ENCODE measurements around the gene KLHL29.

Gene KLHL29

DNA sequence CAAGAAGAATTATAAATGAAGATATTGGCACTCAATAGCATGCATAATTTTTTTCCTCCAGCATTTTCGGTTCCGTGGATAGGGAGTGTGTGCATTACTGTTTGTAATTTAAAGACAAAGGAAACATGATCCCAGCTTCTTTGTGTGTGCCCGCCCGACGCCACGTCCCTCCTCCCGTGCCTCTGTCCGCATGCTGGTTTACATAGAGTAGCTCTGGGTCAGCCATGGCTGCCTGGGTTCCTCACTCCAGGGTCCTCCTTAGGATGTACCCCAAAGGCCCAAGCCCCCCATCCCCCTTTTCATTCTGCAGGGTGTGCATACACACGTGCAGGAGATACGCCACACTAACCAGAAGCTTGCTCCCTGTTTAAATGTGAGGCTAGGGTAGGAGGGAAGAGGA, 214.7 kb downstream of the KLHL29 start:
- DNase-seq, result no peak

DNA sequence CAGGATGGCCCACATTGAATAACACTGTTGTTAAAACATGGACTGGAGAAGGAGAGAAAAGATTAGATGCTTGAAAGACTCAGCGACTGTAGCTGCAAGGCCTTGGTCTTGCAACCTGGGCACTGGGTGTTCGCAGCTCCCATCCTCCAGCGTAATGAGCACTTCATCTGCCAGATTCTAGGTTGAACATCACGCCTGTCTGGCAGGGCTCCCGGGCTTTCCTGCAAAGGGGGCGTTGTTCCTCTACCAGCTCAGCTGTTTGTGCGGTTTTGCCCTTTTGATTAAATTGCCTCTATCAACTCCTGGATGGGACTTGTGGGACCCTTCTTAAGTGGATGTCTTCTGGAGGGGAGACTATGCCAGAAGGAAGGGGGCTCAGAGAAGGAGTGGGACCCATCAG, 215.4 kb downstream of the KLHL29 start:
- no peak for DNase-seq

DNA sequence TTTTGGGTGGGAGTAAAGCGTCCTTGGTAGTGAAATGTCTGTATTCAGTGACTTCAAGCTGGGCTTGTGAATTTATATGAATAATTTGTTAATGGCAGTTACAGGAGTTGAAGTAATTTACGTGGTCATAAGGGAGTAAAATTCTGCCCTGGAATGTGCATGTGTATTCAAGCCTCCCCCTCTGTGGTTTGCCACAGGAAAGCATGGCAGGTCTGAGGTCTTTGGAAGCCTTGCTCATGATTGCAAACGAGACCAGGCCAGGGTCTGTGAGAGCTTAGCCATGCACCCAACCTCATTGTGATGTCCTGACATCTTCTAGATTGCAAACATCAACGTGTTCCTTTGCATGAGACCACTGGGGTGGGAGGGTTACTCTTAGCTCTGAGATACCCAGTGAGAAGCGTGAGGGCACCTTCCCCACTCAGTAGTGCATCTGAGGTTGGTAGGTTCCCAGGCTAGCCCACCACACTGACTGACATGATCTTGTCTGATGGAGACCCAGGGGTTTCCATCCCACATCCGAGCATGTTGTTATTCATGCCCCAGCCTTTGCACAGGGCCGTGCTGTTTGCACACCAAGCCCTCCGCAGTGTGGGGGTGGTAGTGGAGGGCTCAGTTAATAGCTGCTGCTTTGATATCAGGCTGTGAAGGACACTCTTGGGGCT, 216.5 kb downstream of the KLHL29 start:
- DNase-seq, result no peak

DNA sequence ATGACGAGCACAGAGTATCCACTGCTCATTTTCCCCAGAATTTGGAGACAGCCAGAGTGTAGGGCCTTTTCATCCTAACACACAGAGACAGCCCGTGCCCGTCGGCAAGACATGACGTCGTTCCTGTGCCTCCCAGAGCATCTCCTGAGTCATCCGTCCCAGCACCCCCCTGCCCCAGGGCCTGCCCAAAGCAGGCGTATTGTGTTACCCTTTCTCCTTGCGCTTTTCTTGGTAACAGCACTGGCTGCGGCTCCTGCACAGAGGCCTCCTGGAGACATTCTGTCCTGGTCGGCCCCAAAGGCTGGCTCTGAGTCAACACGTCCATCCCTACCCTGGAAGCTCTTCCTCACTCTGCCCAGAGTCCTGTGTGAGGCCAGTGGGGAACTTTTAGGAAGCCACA, 217.1 kb downstream of the KLHL29 start:
- DNase-seq, result no peak

DNA sequence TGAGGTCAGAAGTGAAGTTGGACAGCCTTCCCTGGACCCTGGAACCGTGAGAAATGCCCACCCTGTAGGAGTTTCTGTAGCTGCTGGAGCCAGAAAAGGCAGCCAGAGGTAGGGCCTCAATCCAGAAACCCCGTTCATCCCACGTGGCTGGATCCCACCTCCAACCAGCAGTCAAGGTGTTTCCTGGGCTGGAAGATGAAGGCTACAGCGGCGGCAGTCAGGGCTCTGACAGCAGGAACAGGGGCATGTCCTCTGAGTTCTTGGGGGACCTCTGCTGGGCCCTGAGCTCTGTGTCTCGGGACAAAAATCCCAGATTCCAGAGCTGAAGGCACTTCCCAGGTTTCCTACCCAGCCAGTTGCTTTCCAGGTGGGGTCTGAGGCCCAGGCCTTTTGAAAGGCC, 218.2 kb downstream of the KLHL29 start:
- DNase-seq, result no peak

DNA sequence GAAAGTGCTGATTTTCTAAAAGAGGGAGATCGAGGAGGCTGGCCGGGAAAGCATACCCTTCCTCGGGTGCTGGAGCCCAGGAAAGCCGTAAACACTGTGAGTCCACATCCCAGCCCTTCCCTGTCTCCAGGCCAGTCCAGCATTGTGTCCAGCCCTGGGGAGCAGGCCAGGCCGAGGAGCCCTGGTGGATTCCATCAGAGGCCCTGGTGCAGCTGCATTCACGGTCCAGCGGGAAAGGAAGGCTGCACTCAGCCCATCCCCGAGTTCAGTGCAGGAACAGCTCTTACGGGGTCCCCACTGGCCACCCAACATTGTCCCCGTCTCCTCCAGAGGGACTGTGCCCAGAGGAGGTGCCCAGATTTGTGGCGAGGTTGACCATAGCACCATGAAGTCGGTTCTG, 218.6 kb downstream of the KLHL29 start:
- no peak for DNase-seq

DNA sequence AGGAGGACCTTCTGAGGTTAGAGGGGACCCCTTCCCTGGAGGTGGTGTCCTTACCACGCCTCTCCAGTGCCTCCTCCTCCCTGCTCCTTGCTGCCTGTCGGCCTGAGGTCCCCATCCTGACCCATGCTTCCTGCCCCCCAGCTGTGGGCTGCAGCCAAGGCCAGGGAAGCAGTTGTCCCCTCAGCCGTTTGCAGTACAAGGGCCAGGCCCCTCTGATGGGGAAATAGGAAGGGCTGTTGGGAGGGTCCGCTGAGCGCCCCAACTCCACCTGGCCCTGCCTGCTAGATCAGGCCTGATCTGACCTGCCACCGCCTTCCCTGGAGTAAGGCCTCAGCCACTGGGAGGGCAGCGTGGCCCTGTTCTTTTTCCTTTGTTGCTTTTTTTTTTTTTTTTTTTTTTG, 219.8 kb downstream of the KLHL29 start:
- no peak for DNase-seq

DNA sequence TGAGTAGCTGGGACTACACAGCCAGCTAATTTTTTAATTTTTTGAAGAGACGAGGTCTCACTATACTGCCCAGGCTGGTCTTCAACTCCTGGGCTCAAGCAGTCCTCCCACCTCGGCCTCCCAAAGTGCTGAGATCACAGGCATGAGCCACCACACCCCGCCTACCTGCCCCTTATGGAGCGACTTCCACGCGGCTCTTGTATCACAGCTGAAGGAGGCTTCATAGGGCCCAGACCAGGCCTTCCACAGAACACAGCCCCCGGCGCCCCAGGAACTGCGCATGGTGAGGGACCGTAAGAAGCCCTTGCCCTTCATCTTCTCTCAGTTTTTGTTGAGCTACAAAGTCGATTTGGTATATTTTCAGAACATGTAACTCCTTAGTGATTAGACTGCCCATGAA, 220.3 kb downstream of the KLHL29 start:
- DNase-seq, result no peak

DNA sequence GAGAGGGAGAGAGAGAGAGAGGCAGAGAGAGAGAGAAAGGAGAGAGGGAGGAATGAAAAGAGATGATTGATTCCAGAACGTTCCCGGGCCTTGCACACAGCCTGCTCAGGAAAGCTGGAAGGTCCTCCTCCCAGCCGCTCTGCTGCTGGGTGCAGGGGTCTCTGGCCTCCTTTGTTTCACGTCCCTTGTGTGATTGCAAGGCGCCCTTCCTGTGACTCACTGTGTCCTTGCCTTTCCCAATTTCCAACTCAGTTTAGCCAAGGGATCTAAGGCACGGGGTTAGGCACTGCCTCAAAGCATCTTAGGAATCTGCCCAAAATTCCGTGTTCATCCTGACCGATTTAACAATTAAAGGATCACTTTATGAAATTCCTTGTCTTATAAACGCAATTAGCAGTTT, 221.2 kb downstream of the KLHL29 start:
- no peak for DNase-seq

DNA sequence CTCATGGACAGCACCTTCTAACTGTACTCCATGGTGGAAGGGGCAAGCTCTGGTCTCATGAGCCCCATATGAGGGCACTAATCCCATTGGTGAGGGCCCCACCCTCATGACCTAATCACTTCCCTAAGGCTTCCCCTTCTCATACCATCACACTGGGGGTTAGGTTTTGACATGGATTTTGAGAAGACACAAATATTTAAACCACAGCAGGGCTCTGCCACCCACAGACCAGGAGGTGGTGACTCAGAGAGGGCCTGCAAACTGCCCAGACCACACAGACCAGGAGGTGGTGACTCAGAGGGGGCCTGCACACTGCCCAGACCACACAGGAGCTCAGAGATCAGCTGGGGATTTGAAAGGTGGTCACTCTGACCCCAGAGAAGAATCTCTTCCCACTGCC, 222.0 kb downstream of the KLHL29 start:
- DNase-seq, result peak; percentile 4

DNA sequence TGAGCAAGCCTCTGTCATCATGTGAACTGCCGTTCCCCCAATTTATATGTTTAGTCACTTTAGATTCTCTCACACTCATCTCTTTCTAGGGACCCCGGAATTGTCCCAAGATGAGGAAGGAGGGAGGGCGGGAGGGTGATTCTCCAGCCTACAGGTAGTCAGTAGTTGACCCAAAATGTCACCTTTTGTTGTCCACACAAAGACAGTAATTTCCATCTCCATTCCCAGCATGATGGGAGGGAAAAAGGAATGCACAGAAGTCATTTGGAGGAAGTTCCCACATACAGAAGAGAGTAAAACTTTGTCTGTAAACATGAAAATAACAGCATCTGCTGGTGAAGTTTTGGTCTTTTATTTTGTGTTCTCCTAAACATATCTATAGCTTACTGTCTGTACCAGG, 222.9 kb downstream of the KLHL29 start:
- no peak for DNase-seq

DNA sequence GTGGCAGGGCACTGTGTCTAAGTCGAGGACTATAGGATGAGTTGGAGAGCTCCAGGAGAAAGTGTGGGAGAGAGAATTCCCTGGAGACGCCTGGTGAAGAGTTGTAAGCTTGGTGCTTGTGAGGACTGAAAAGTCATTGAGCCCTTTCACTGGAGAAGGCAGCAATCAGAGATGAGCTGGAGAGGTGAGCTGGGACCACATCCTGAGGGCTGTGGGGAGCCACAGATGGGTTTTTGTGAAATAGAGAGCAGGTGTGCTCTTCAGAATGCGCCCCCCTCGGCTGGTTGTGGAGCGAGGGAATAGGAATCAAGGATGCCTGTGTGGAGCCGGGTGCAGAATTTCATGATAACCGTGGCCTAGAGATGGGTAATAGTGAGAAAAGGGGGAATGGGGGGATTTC, 224.3 kb downstream of the KLHL29 start:
- no peak for DNase-seq

DNA sequence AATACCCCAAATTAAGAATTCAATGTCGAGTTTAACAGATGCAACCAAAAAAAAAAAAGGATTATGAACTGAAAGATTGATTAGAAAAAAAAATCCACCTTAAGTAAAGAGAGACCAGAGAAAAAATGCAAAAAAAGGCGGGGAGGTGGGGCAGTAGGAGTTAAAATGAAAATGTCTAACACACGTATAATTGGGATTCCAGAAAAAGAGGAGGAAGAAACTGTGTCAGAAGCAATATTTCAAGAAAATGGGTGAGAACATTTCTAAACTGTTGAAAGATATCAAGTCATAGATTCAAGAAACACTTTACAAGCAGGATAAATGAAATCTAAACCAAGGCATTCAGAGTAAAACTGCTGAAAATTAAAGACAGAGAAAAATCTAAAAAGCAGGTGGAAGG, 226.9 kb downstream of the KLHL29 start:
- DNase-seq, result no peak

DNA sequence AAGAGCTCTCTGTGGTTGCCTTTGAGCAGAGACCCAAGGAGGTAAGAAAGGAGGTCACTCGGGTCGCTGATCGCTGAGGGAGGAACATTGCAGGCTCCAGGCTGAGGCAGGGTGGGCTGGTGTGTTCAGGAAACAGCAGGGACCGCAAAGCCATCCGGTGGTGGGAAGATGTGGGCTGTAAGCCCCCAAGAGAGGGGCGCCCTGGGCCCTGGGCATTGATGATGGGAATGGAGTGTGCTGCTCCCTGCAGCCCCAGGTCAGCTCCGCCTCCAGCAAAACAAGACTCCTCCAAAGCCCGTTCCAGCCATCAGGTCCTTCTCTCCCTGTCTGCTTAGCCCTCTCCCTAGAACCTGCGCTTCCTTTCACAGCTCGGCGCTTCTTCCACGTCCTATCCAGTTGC, 229.7 kb downstream of the KLHL29 start:
- DNase-seq, result no peak

DNA sequence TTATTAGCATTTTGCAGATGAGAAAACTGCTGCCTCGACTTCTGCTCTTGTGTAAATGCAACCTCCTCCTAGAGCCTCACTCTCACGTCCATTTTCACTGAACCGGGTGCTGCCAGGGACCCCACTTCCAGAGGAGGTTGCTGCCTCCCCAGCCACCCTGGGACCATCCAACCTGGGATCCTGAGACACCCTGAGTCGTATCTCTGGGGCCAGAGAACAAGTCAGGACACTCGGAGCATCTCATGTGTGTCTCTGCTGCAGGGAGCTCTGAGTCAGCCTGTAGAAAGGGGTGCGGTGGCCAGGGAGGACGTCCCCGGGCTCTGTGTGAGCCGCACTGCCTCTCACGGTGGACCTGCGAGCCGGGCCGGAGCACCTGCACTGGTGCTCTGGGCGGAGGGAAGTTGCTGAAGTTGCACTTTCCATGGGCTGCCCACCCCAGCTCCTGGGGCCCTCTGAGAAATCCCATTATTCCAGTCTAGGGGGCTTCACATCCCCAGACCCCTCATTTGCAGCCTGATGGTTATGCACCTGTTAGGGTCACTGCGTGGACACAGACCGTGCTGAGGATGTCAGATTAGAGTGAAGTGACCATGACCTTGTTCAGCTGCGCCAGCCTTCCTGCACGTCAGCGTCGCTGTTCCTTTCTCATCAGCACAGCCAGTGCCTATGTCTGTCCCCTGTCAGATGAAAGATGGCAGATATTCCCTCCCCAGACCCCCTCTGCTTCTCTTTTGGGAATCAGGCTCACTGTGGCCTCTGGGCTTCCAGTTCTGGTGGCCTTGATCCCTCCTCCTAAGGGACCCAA, 230.4 kb downstream of the KLHL29 start:
- DNase-seq, result no peak

DNA sequence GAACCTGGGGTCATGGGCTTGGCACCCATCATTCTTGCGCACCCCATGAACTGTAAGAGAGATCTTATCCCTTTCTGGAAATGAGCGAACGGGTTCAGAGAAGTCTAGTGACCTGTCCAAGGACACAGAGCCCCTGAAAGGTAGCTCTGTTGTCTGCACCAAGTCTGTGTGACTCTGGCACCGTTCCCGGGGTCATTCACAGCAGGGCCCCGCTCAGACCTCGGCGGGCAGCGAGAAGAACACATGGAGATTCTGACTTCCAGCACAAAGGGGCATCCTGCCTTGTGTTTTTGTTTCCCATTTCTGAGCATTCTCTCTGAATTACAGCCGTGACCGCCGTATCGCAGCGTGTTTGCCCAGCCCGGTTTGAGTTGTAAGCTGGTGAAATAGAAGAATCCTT, 231.7 kb downstream of the KLHL29 start:
- DNase-seq, result no peak

DNA sequence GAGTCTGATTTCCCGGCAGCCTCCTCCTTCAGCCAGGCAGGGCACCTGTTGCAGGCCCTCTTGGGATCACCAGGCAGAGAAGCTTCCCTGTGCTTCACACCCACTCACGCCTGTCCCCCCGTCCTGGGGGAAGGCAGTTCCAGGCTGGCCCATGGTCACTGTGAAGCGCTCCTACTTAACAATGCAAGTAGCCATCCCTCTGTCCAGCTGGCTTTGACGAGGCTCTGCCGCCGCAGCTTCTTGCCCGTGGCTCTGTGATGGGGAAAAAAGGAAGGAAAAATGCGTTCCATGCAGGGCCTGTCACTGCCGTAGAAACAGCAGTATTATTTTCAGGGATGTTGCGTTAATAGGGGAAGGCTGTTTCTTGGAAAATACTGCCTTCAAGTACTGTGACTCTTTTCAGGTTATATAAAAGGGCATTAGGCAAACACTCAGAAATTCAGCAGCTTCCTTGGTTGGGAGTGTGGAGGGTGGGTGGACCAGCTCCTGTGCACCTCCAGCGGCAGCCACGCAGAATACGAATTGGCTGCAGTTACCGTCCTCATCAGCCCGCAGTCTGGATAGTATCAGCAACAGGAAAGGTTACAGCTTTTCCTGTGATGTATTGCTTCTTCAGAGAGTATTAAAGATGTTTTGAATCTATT, 232.3 kb downstream of the KLHL29 start:
- DNase-seq, result no peak

DNA sequence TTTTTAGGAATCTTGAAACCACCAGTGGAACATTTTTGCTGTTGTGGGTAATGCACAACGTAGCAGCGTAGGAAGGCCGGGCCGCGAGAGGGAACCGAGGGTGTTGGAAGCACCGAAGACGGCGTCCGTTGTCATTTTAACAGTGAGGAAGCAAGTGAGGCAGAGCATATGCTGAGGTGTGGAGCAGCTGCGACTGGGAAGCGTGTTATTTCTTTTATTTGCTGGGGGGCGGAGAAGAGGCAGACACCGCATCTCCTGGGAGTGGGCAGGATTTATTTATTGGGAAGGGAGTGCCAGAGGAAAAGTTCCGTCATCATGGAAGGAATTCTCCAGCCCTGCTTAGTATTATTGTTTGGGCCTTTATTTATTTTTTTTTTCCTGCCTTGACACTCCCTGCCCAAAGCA, 232.8 kb downstream of the KLHL29 start:
- DNase-seq, result no peak

DNA sequence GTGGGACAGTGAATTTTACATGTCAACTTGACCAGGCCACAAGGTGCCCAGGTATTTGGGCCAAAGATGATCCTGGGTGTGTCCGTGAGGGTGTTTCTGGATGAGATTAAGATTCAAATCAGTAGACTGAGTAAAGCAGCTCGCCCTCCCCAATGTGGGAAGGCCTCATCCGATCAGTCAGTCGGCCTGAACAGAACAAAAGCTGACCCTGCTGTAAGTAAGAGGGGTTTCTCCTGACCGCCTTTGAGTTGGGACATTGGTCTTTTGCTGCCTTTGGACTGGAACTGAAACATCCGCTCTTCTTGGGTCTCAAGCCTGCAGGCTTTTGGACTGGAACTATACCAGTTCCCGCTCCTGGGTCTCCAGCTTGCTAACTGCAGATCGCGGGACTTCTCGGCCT, 233.3 kb downstream of the KLHL29 start:
- DNase-seq, result no peak

DNA sequence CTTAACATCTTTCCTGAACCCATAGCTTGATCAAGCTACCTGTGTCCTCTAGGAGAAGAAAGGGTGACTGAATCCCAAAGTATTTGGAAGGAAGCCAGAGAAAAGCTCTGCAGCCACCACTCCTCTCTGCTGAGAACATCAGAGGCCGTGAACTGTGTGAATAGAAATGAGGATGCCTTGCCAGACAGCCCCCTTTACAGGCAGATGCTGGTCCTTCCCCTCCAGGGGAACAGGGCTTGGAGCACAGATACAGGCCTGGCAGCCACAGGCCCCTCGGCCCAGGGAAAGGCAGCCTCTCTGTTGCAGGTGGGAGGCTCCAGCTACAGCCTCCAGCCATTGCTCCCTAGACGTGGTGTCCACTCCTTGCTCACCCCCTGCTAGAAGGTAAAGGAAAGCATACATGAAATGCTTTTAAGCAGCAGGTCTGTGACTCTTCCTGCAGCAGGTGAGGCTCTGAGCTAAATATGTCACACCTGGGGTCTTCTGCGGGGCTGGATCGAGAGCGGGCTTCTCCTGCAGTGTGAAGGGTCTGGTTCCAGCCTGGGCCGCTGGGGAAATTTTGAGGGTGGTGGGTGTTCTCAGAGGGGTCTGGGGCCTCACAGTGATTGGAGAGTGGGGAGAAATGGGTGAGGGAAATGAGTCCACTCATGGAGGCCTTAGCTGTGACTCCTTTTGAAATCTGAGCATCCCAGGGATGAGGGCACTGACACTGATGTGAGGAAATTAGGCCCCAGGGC, 234.0 kb downstream of the KLHL29 start:
- no peak for DNase-seq

DNA sequence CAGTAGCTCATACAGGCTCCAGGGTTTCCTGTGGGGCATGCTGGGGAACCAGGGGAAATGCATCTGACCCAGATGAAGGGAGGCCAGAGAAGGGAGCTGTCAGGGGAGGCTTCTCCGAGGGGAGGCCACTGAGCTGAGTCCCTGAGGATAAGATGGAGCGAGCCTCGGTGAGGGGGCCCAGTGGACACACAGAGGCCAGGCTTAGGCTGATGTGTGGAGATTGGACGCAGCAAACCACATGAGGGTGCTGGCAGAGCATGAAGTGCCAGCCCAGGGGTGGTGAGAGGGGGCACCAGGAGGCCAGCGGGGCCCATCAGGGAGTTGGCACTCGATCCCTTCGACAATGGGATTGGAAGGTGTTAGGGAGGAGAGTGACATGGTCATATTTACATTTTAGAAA, 235.0 kb downstream of the KLHL29 start:
- no peak for DNase-seq

DNA sequence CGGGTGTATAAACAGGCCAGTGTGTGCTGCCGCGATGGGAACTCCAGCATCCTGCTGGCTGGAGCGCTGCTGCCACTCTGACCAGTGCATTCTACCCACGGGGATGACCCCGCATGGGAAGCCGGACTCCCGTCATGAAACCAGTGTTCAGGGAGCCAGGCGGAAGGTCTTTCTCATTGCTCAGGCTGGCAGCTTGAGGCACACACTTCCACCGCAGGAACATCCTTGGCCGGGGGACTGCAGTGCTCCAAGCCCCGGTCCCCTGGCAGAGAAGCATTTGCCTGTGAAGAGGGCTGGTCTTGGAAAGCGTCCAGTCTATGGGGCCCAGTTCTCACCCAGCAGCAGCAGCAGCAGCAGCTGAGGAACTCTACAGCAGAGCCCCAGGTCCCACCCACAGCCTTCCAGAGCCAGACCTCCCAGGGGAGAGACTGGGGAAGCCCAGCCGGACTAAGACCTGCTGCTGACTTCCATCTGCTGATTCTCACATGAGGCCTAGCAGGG, 235.9 kb downstream of the KLHL29 start:
- DNase-seq, result no peak

DNA sequence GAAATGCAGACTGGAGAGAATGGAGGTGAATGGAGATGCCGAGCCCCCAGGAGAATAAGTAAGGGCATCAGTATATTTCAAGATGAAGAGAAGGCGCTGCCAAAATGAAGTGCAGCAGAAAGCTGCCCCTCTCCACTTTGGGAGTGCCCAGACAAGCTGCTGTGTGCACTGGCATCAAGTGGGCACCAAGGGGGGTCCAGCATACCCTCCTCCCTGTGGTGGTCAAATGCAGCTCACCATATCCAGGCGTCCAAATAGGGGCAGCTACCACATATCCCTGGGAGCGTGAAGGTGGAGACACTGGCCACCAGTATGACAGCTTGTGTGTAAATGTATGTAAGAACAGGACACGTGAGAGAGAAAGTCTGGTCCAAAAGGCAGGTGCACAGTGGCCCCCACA, 236.6 kb downstream of the KLHL29 start:
- DNase-seq, result no peak
